Measurements from ENCODE around the gene LRRIQ1. TPM values are rescaled to one million over a fixed set of nuclear protein-coding genes. Genes with fewer than 3 reads are reported as not detected.

Gene LRRIQ1
- total and polyA plus RNA-seq, 2 donors (not counting 1 experiment from before 2014, with no cell fraction given): not detected

GRCh38 chr12:85007836-85008235, 28.3 kb upstream of the LRRIQ1 start:
- H4K20me1 ChIP-seq (ENCODE audit: control insufficient read depth, insufficient read depth, low read length, poor library complexity, severe bottlenecking): no peaks in the 10 kb centered on the region
- H3K27me3 ChIP-seq (replicated peaks in 1 of 4; ENCODE audit: control extremely low read depth in 1 of 4, control insufficient read depth in 3 of 4, insufficient read depth in 4 of 4, low read length in 3 of 4): no peaks in the 10 kb centered on the region
- TF ChIP-seq CTCF (IDR thresholded peaks at IDR 0.05): no peak
- TF ChIP-seq EZH2 (IDR thresholded peaks at IDR 0.05; ENCODE audit: borderline replicate concordance, insufficient read depth, low read depth, low read length, poor library complexity, severe bottlenecking): no peak
- ATAC-seq (ENCODE audit: low read depth) (no peak), DNase-seq (no peak)
- H3K79me2 ChIP-seq (ENCODE audit: control insufficient read depth, insufficient read depth, low read length): no peaks in the 10 kb centered on the region
- no peak overlapping the region for H2AFZ ChIP-seq (ENCODE audit: insufficient read depth, low read depth, low read length, poor library complexity, severe bottlenecking)
- Mint-ChIP-seq H3K27me3 (no peaks in the 10 kb centered on the region), H3K27ac (no peak overlapping the region), H3K4me1 (no peaks in the 10 kb centered on the region), H3K4me3 (no peak overlapping the region), H3K9me3 (ENCODE audit: insufficient read depth) (no peaks in the 10 kb centered on the region)
- H3K4me1 ChIP-seq (ENCODE audit: control insufficient read depth in 2 of 2, insufficient read depth in 2 of 2, low read length in 2 of 2): no peaks in the 10 kb centered on the region
- H3K9ac ChIP-seq (ENCODE audit: low read length): no peak overlapping the region
- ChIA-PET CTCF (no interaction called here), POLR2A (no interaction called here)
- no peak overlapping the region for H3K4me2 ChIP-seq (replicated peaks; ENCODE audit: low read depth, low read length, poor library complexity, severe bottlenecking)
- no peak overlapping the region for H3K4me3 ChIP-seq (ENCODE audit: control extremely low read depth in 1 of 5, extremely low read depth in 1 of 5, insufficient read depth in 1 of 5, low read depth in 2 of 5, low read length in 4 of 5)
- H3K9me3 ChIP-seq (ENCODE audit: control extremely low read depth in 1 of 3, control insufficient read depth in 2 of 3, insufficient read depth in 1 of 3, low read length in 2 of 3): no peaks in the 10 kb centered on the region
- intact Hi-C loops (cut with micrococcal nuclease): no loop called here
- no peak overlapping the region for H3K27ac ChIP-seq (ENCODE audit: low read length in 2 of 2)
- H3K36me3 ChIP-seq (replicated peaks in 1 of 2; ENCODE audit: control extremely low read depth in 1 of 2, control insufficient read depth in 1 of 2, extremely low read depth in 1 of 2, insufficient read depth in 2 of 2, low read length in 1 of 2): no peaks in the 10 kb centered on the region
- no CpG with 5 or more reads among the region's 4 CpGs for WGBS (ENCODE audit: insufficient coverage)

- Histone ChIP-seq H3K4me3 (ENCODE audit: control extremely low read depth in 1 of 5, extremely low read depth in 1 of 5, insufficient read depth in 1 of 5, low read depth in 2 of 5, low read length in 4 of 5) (no peak overlapping the region), H3K4me1 (ENCODE audit: control insufficient read depth in 2 of 2, insufficient read depth in 2 of 2, low read length in 2 of 2) (no peaks in the 10 kb centered on the region), H3K9me3 (ENCODE audit: control extremely low read depth in 1 of 3, control insufficient read depth in 2 of 3, insufficient read depth in 1 of 3, low read length in 2 of 3) (no peaks in the 10 kb centered on the region), H3K36me3 (replicated peaks in 1 of 2; ENCODE audit: control extremely low read depth in 1 of 2, control insufficient read depth in 1 of 2, extremely low read depth in 1 of 2, insufficient read depth in 2 of 2, low read length in 1 of 2) (no peaks in the 10 kb centered on the region), H3K27me3 (replicated peaks in 1 of 4; ENCODE audit: control extremely low read depth in 1 of 4, control insufficient read depth in 3 of 4, insufficient read depth in 4 of 4, low read length in 3 of 4) (no peaks in the 10 kb centered on the region), H3K9ac (ENCODE audit: low read length) (no peak overlapping the region), H2AFZ (ENCODE audit: insufficient read depth, low read depth, low read length, poor library complexity, severe bottlenecking) (no peak overlapping the region), H4K20me1 (ENCODE audit: control insufficient read depth, insufficient read depth, low read length, poor library complexity, severe bottlenecking) (no peaks in the 10 kb centered on the region), H3K27ac (ENCODE audit: low read length in 2 of 2) (no peak overlapping the region), H3K79me2 (ENCODE audit: control insufficient read depth, insufficient read depth, low read length) (no peaks in the 10 kb centered on the region), H3K4me2 (replicated peaks; ENCODE audit: low read depth, low read length, poor library complexity, severe bottlenecking) (no peak overlapping the region)
- DNase-seq (no peak), ATAC-seq (ENCODE audit: low read depth) (no peak)
- WGBS (ENCODE audit: insufficient coverage): no CpG with 5 or more reads among the region's 1 CpG
- no peak overlapping the region for H3K27ac Mint-ChIP-seq
- H3K27me3 Mint-ChIP-seq: no peaks in the 10 kb centered on the region
- H3K4me1 Mint-ChIP-seq: no peaks in the 10 kb centered on the region
- no peaks in the 10 kb centered on the region for H3K9me3 Mint-ChIP-seq (ENCODE audit: insufficient read depth)
- TF ChIP-seq EZH2 (IDR thresholded peaks at IDR 0.05; ENCODE audit: borderline replicate concordance, insufficient read depth, low read depth, low read length, poor library complexity, severe bottlenecking) (no peak), CTCF (IDR thresholded peaks at IDR 0.05) (no peak)
- no peak overlapping the region for H3K4me3 Mint-ChIP-seq
- intact Hi-C loops (cut with micrococcal nuclease): no loop called here
- CTCF ChIA-PET: no interaction called here
- POLR2A ChIA-PET: no interaction called here
Observed at GRCh38 chr12:85016413-85016812, 19.7 kb upstream of the LRRIQ1 start.
